Occipital lobe (tissue), 2 donors: ENCODE measurements around the gene SYNM. TPM values are rescaled to one million over a fixed set of nuclear protein-coding genes. Genes with fewer than 3 reads are reported as not detected.
"Not testable (repeated sequence)": the region's sequence is repeated elsewhere in the genome, so short reads cannot be mapped to it uniquely, and the experiment has no call there.

Experiments
- DNase-seq: peaks from one replicate; lab custom pipeline; 2025; lab: John Stamatoyannopoulos, UW
- total RNA-seq: library from RNA; depleted of rRNA; stranded (reverse); fragments of >200 nt; gene quantifications from one replicate; pipeline ENCODE4 v1.2.3, GENCODE V29; 2014

Gene SYNM
- total RNA-seq, 1 donor from 2014 or later = 6.6 TPM

DNA sequence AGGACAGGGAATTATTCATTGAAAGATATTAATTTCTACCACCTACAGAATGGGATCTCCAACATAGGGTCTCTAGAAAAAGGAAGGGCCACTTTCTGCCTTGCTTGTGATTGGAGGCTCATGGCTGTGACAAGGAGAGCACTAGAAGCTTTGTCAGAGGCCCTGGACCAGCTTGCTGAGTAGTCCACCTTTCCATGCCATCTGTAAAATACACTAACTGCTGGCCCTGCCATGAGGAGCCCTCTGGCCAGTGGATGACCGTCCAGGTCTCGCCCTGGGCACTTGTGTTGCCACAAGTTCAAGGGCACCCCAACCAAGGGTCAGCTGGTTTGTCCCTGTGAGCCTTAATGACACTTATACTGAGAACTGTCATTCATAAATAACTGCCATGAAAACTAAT, 1.6 kb upstream of the SYNM start:
- DNase-seq = no peak

DNA sequence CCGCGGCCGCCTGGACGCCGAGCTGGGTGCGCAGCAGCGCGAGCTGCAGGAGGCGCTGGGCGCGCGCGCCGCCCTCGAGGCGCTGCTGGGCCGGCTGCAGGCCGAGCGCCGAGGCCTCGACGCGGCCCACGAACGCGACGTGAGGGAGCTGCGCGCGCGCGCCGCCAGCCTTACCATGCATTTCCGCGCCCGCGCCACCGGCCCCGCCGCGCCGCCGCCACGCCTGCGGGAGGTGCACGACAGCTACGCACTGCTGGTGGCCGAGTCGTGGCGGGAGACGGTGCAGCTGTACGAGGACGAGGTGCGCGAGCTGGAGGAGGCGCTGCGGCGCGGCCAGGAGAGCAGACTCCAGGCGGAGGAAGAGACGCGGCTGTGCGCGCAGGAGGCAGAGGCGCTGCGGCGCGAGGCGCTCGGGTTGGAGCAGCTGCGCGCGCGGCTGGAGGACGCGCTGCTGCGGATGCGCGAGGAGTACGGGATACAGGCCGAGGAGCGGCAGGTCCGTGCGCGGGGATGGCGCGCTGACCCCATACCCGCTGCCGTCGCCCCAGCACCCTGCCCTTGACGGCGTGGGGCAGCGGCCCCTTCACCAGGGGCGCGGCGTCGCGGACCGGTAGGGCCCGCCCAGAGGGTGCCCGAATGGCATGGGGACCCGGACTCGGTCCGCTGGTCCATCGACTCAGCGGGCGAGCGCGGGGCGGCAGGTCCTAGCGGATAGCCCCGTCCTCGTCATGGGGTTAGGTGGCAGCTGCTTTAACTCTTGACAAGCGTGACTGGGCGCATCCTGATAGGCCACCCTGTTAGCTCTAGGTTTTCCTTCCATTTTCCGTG, 848 bp downstream of the SYNM start:
- DNase-seq = peak; percentile 72

DNA sequence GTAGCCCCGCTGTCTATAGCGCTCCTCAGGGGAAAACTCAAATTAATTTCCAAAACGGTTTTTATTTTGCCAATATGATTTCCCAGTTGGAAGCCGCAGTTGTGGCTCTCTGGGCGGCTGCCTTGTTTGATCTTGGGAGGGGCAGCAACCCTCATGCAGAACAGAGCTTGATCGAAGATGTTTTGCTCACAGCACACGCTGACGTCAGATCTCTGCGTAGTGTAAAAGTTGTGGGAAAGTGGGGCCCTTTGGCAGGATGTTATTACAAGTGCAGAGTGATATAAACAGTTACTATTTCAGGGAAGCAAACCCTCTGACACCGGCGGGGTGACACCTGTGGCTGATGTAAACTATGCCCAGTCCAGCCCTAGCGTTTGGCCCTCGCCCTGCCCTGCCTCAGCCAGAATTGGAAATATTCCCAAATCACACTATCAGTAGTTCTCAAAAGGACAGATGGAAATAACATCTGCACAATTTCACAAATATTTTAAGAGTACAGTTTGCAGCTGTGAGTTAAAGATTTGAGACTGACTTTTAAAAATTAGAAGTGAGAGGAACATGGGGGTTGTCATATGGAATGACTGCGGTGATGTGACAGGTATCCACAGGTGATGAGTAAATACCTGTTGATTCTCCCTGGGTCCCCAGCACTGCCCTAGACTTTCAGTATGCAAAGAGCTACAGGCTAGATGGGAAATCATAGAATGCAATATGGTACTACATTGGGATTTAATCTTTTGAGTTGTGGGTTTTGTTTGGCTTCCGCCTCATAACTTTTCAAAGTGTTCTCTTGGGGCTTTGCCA, 1.7 kb downstream of the SYNM start:
- no peak for DNase-seq

DNA sequence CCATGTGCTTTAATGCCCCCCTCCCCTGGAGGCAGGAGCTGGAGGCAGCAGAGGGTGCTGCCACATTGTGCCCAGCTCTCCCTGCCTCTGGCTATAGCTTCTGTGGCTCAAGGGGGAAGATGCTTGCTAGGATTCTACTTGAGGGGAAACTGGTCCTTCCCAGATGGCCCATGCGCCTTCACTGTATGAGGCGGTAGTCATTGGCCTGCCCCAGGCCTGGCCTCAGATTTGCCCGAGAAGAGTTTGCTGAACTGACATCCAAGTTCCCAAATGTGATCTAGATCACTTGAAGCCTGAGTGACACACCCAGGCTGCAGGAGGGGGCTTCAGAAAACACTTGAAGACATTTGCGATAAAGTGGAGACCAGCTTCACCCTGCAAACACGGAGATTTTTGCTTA, 4.1 kb downstream of the SYNM start:
- no peak for DNase-seq

DNA sequence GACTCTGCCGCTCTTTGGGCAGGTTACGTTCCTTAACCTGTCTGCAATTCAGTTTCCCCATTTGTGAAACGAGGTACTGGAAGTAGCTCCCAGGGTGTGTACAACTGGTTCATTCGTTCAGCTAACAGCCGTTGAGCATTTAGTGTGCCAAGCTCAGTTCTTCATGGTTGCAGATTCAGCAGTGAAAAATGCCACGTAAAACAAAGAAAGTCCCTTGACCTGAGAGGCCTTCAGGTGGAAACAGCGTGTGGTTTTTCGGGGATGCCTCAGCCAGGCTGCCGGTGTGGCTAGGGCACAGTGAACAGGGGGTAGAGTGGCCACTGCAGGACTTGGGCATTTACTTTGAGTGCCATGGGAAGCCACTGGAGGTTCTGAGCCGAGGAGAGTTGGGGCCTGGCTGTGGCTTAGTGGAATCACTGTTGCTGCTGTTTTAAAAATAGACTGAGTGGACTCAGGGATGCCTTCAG, 4.7 kb downstream of the SYNM start:
- DNase-seq = no peak

DNA sequence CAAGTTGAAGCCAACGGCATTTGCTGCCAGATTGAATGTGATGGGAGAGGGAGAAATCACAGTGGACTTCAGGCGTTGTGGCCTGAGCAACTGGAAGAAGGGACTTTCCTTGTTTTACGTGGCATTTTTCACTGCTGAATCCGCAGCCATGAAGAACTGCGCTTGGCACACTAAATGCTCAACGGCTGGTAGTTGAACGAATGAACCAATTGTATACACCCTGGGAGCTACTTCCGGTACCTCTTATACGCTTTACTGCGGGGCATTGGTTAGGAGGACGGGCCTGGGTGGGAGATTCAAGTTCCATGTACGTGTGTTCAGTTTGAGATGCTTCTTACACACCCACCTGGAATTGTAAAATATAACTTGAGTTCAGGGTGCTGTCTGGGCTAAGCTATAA, 5.2 kb downstream of the SYNM start:
- no peak for DNase-seq

DNA sequence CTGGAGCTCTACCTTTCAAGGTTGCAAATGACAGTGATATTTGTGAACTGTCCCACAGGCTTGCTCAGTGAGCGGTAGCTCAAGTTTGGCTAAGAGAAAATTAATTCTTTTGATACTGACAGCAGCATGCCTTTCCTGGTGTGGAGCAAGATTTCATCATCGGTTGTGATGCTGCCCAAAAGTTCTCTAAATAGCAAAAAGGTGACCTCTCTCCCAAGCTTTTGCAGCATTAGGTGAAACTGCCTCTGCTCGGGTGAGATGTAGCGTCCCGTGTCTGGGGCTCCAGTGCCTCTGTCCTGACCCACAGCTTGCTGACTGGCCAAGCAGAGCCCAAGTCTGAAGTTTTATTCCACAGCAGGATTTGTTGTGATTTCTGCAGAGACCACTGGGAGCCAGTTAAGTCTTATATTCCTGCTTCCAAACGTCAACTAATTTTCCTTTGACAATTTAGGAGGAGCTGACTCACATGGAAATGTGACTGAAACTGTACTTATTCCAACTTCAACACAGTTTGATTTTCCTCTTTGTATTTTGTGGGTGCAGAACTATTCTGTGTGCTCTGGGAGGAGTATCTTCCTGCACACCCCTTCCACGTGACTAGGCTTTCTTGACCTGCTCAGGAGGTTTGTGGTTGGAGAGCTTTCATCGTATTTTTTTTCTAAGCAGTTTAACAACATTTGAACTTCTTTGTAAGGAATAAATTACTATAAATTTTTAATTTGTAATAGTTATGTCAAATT, 5.9 kb downstream of the SYNM start:
- no peak for DNase-seq

DNA sequence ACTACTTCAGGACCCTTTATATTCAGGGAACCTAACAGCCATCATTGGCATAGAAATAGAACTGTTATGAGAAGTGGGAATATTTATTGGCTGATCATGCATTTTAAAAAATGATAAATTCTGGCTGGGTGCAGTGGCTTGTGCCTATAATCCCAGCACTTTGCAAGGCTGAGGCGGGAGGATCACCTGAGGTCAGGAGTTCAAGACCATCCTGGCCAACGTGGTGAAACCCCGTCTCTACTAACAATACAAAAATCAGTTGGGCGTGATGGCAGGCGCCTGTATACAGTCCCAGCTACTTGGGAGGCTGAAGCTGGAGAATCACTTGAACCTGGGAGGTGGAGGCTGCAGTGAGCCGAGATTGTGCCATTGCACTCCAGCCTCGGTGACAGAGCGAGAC, 6.8 kb downstream of the SYNM start:
- DNase-seq = not testable (repeated sequence)

DNA sequence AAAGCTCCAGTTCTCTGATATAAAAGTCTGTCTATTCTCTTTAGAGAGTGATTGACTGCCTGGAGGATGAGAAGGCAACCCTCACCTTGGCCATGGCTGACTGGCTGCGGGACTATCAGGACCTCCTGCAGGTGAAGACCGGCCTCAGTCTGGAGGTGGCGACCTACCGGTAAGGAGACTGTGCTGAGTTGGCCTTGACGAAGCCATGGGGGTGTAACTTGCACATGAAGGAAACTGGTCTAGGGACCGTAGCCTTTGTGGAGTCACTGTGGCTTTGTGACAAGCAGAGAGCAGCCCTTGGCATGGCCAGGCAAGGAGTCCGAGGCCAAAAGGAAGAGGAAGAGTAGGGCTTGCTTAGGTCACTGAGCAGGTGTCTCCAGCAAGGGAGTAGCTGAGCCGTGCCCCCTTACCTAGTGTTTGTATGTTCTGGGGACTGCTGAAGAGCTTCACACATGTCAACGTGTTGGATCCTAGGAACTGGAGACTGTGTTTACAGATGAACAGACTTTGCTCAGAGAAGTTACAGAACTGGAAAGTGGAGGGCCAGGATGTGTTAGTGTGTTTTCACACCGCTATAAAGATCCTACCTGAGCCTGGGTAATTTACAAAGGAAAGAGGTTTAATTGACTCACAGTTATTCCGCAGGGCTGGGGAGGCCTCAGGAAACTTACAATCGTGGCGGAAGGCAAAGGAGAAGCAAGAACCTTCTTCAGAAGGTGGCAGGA, 8.8 kb downstream of the SYNM start:
- no peak for DNase-seq

DNA sequence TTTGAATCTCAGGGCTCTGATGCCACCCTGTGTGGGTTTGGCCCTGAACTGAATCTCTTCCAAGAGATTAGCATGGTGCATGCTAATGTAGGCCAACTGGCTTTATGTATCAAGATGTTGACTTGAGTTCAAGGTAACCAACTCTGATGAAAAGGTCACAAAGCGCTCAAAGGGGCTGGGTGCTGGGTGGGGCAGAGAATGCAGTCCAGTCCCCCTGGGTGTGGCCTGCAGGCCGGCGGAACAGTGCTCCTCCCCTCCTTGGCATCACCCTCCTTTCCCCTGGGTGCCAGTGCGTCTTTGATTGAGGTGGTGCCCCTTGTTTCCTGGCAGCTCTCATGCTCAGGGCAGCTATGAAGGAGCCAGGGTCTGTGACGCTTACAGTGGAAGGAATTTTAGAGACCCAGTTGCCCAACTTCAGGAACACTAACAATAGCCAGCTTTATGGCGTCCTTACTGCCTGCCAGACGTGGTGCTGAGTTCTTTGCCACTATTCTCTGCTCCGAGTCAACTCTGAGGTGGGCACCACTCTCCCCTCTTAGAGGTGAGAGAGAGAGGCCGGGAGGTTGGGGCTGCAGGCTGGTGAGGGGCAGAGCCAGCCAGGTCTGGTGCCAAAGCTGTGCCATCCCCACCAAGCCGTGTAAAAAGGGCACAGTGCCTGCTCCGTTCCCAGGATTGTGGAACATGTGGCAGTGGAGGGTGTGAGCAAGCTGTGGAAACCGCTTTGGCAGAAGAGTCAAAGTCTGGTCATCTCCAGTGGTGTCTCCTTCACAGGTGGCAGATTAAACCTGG, 9.8 kb downstream of the SYNM start:
- DNase-seq = no peak

DNA sequence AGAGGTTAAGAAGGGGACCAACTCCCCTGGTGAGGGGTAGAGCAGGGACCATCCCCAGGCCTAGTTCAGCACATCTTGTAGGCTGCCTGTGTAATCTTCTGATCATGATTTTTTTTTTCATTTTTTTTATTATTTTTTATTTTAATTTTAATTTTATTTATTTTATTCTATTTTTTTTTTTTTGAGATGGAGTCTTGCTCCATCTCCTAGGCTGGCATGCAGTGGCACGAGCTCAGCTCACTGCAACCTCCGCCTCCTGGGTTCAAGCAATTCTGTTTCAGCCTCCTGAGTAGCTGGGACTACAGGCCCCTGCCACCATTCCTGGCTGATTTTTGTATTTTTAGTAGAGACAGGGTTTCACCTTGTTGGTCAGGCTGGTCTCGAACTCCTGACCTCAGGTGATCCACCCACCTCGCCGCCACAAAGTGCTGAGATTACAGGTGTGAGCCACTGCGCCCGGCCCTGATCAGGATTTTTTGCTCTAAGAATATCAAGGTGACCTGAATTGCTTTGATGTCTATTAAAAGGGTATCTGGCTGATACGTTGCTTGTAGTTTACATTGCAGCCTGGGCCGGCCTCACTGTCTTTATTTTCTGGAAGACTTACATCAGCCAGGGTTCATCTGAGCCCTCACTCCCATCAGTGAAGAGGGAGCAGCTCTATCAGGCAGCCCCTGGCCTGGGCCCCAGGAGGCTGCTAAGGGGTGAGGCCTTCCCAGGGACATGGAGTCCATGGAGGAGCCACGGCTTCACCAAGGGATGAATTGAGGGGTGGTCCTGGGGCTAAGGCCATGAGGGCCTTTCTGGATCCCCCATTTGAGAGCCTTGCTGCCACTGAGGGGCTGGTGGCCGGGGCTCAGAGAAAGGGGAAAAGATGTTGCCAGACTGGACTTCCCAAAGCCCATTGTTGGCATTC, 10.7 kb downstream of the SYNM start:
- no peak for DNase-seq

DNA sequence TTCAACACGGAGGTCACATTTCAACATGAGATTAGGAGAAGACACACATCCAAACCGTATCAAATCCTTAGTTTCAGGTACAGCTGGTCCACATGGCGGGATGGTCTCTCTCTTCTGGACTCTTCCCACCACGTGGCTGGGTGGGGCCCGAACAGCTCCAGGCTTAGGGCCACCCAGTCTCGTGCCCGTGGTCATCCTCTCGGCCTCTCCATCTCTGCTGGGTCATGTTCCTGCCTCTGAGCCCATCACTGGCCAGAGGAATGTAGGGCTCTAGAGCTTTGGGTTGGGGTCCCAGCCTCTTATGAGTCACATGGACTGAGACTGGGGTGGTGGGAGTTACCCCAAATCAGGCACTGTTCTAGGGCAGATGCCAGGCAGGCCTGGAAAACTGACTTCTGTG, 12.2 kb downstream of the SYNM start:
- DNase-seq = no peak

DNA sequence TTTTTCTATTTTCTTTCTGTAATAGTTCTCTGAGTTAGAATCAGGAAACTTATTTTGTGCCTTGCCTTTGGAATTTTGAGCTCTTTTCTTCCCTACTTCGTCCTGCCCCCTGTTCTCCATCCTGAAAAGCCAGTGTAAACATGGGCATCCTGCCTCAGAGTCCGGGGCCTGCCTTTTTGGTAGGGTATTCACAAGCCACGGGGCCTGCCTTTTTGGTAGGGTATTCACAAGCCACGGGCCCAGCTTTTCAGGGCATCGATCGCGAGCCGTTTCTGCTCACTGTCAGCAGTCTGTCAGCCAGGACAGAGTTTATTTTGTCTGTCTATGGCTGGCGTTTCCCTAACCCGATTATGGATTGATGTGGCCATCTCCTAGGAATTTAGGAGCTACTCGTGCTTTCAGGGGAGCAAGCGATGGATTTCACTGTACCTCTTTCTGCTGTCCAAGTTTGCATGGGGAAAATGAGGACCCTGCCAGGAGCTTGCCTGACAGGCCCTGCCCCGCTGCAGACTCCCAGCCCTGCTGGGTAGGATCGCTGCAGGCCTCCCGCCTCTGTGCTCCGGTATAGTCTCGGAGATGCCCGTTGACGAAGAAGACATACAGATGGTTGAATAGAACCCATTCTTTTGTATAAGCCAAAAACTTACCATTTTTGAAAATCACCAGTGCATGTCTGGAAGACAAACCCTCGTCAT, 12.8 kb downstream of the SYNM start:
- no peak for DNase-seq

DNA sequence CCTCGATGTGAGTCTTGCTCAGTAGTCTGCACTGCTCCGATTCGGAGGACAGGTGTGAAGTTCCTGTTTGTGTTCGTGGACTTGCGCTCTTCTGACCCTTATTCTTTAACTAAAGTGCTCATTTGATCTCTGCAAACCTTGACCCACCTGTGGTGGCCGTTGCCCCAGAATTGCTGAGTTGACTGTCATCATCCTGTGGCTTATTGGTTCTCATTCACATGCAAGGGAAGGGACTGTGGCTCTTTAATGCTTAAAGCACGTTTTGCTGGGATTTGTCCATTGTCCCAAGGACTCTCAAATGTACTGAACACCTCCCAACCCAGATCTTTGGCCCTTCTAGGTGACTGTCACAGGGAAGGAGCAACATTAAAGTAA, 13.4 kb downstream of the SYNM start:
- DNase-seq = no peak

DNA sequence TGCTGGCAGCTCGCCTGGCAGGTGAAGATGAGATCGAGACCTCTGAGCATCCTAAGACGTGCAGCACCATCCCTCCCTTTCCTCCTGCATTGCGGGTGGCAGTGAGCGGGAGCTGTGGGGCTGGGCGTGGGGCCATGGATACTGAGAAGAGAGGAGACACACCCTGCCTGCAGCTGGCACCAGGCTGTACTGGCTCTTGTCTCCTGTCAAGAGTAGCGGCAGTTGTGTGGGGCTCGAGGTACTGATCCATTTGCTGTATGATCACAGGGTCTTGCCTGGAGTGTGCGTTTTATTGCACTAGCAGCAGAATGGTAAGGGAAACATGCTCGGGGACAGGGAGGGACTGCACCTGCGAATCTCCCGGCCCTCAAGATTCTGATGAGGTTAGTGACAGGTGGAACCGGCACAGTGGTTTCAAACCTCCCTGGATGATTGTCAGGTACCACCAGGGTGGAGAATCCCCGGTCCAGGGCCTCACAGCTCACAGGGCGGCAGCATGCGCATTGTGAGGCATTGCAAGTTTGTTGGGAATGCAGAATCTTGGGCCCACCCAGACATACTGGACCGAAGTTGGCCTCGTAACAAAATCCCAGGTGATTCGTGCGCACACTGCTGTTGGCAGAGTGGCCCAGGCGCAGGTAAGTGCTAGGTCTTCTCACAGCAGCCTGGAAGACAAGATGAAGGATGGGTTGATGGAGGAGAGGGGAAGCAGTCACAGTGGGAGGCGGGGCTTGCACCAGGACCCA, 14.1 kb downstream of the SYNM start:
- DNase-seq = no peak

DNA sequence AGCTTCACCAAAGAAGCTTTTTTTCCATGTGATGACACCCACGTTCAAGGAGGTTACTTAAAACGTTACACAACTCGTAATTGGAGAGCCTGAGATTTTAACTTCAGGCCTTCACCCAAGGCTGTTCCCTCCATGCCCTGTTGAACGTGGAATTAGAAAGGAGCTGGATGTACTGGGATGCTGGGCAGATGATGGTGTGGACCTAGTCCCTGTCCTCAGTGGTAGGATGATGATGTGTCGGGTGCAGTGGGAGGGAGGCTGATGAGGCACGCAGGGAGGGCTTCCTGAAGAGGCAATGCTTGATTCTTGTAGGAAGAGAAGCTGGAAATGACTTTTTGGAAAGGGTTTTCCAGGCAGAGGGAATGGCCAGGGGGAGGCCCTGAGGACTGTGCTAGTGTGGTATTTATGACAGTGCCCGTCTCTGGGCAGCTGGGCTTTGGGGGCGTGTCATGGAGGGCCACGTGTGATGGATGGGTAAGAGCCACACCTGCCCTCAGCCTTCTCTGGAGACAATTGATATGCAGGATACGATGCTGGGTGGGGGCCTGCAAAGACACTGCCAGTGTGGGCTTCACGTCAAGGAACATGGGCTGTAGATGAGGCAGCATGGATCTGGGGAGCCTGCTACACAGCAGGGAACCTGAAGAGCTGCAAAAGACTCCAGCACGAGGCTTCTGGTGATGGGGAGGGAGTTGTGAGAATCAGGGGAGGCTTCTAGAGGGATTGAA, 15.3 kb downstream of the SYNM start:
- no peak for DNase-seq

DNA sequence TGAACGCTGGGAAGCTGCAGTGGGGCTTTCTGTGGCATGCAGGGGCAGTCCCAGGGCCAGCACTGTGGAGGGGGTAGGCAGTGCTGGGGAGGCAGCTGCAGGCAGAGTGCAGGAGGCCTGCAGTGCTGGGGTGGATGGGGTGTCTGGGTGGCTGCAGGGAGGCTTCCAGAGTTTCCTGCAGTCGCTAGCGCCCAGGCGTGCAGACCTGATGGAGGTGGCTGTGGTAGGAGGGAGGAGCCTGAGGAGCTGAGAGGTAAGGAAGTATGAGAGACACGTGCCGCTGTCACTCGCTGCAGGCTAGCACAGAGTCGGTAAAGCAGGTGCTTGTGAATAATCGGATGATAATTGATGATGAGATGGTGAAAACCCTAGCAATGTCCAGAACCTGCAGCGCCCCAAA, 16.3 kb downstream of the SYNM start:
- no peak for DNase-seq
